Measurements from ENCODE around the gene CAPN8. TPM values are rescaled to one million over a fixed set of nuclear protein-coding genes. Genes with fewer than 3 reads are reported as not detected.

CAPN8 gene
- total RNA-seq, 1 donor from 2014 or later = 83.5 TPM

DNA sequence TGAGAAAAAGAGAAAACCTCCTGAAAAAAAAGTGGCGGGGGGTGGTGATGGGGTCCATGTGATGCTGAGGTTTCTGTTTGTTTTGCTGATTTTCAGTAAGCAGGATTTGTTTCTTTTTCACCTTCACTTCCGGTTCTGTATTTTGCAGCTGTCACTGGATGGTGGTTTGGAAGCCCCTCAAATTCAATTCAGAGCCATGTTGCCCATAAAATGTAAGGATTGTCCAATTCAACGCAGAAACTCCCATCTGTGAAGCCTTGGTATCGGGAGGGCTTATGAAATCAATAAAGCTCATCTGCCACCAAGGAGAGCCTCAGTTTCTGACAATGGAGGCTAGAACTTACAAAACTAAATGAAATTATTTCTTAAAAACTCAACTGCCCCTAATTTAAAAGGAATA lies 12.1 kb downstream of the CAPN8 start:
- H3K9me3 ChIP-seq = no peaks in the 10 kb centered on the region
- no peaks in the 10 kb centered on the region for H3K36me3 ChIP-seq
- intact Hi-C loops (cut with DNase I) = no loop called here
- H3K4me1 ChIP-seq = no peaks in the 10 kb centered on the region
- H3K4me3 ChIP-seq = no peak overlapping the region
- DNase-seq = no peak
- TF ChIP-seq, protein P1, sequence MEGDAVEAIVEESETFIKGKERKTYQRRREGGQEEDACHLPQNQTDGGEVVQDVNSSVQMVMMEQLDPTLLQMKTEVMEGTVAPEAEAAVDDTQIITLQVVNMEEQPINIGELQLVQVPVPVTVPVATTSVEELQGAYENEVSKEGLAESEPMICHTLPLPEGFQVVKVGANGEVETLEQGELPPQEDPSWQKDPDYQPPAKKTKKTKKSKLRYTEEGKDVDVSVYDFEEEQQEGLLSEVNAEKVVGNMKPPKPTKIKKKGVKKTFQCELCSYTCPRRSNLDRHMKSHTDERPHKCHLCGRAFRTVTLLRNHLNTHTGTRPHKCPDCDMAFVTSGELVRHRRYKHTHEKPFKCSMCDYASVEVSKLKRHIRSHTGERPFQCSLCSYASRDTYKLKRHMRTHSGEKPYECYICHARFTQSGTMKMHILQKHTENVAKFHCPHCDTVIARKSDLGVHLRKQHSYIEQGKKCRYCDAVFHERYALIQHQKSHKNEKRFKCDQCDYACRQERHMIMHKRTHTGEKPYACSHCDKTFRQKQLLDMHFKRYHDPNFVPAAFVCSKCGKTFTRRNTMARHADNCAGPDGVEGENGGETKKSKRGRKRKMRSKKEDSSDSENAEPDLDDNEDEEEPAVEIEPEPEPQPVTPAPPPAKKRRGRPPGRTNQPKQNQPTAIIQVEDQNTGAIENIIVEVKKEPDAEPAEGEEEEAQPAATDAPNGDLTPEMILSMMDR (IDR thresholded peaks at IDR 0.05) = no peak
- H3K27me3 ChIP-seq = no peaks in the 10 kb centered on the region
- H3K27ac ChIP-seq = no peak overlapping the region
- ATAC-seq = no peak

DNA sequence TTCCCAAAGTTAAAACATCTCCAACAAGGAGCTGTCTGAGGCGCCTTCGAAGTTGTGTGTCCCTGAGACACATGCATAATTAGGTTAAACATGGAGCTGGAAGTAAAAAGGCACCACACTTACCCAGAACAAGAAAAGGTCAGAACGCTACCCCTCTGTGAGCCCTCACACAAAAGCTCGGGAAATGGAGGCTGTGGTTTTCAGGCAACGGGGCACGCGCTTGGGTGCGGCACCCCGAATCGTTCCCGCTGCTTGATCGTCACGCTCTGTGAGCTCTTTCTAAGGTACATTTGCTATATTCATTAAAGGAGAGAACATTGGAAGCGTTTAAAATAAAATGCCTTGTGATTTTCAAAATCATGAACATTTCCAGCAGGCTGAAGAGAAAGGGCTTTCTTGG lies 12.5 kb downstream of the CAPN8 start:
- TF ChIP-seq, protein P1 (IDR thresholded peaks at IDR 0.05) = no peak
- Histone ChIP-seq H3K9me3 (no peaks in the 10 kb centered on the region), H3K4me1 (no peaks in the 10 kb centered on the region), H3K27ac (no peak overlapping the region), H3K27me3 (no peaks in the 10 kb centered on the region), H3K36me3 (no peaks in the 10 kb centered on the region), H3K4me3 (no peak overlapping the region)
- intact Hi-C loops (cut with DNase I) = no loop called here
- no peak for DNase-seq
- no peak for ATAC-seq

DNA sequence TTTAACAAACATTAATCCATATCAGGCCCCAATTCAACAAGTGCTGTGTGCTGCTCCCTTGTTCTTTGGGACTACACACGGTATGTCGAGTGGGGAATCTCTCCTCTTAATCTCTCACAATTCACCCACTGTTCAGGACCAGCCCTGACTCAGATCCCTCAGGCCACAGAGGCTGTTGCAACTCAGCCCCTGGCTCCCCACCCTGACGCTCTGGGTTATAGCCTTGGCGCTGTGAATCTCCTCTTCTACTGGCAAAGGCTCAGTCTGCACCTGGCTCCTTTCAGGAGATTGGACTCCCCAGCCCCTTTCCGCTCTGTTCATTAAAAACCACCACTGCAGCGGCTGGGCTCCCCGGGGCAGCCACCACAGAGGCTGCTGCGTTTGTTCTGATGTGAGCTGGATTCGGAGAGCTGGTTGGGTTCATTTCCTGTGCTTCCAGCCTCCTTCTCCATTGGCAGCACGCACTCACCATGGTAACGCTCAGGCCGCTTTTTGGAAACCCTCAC lies 13.0 kb downstream of the CAPN8 start:
- Histone ChIP-seq H3K27ac (no peak overlapping the region), H3K4me3 (no peak overlapping the region), H3K27me3 (no peaks in the 10 kb centered on the region), H3K4me1 (no peaks in the 10 kb centered on the region), H3K36me3 (no peaks in the 10 kb centered on the region), H3K9me3 (no peaks in the 10 kb centered on the region)
- intact Hi-C loops (cut with DNase I) = no loop called here
- DNase-seq (no peak), ATAC-seq (no peak)
- TF ChIP-seq, protein P1 (IDR thresholded peaks at IDR 0.05) = no peak

DNA sequence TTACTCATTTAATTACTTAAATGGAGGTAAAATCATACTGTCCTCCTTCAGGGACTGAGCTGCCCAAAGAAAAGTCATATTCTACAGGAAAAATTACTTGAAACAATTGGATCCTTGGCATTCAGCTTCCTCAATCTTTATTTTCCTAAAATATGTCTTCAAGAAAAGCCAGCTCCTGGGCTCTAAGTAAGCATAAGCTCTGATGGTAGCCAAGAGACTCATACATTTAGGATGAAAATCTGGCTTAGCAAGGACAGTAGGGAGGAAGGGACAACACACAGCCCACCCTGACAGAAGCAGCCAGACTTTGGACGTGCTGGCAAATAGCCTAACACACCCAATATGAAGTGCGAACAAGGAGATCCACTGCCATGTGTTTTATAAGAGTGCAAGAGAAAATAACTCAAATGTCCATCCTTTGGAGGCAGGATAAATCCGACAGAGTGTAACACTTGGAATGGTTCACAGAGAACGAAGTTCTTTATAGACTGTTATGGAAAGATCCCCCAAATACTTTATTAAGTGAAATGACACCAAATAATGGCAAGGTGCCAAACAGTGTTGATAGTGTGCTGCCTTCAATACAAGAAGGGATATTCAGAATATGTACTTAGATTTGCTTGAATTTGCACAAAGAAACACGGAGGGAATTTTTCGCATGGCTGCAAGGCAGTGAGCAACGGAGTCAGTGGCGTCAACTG lies 14.1 kb downstream of the CAPN8 start:
- intact Hi-C loops (cut with DNase I) = no loop called here
- Histone ChIP-seq H3K27me3 (no peaks in the 10 kb centered on the region), H3K9me3 (no peaks in the 10 kb centered on the region), H3K36me3 (no peaks in the 10 kb centered on the region), H3K27ac (no peak overlapping the region), H3K4me3 (no peak overlapping the region), H3K4me1 (no peaks in the 10 kb centered on the region)
- TF ChIP-seq, protein P1 (IDR thresholded peaks at IDR 0.05) = no peak
- ATAC-seq (no peak), DNase-seq (no peak)

DNA sequence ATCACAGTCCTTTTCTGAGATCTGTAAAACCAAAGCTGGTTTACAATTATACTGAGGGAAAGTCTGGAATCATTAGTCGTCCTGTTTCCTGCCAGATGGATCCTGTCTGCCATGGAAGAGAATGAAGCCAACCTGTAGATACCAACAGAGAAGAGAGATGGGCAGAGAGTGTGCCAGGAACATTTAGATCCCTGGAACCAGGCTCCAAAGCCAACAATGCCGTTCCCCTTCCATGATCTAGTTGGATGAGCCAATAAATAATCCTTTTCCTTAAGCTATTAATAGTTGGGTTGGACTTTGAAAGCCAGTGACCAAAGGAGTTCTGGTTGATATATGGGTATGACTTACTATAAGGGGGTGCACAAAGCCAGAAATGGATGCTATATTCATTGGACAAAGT lies 15.0 kb downstream of the CAPN8 start:
- H3K4me3 ChIP-seq = no peak overlapping the region
- H3K27me3 ChIP-seq = no peaks in the 10 kb centered on the region
- DNase-seq = no peak
- H3K27ac ChIP-seq = no peak overlapping the region
- ATAC-seq = no peak
- H3K4me1 ChIP-seq = no peaks in the 10 kb centered on the region
- intact Hi-C loops (cut with DNase I) = no loop called here
- H3K9me3 ChIP-seq = no peaks in the 10 kb centered on the region
- TF ChIP-seq, protein P1 (IDR thresholded peaks at IDR 0.05) = no peak
- H3K36me3 ChIP-seq = no peaks in the 10 kb centered on the region

All from upper lobe of right lung (tissue), 1 donor.